Prostate gland (tissue), 2 donors: ENCODE measurements around the gene NPPA.

Experiments used
- CTCF ChIP-seq, 4 experiments: fragments of 200-600 bp in 2 of 4; fragments of 450-650 bp in 2 of 4; sonication (generic) in 2 of 4; IDR thresholded peaks; 1 replicate in 3 of 4; 2 replicates in 1 of 4; pipeline ENCODE4 v1.5.1; 2016 to 2019; ENCODE audit warnings: antibody characterized with exemption in 4 of 4, mild to moderate bottlenecking in 2 of 4, moderate library complexity in 2 of 4
- POLR2A ChIP-seq: fragments of 450-650 bp; IDR thresholded peaks from one replicate; pipeline ENCODE4 v1.6.1; 2016; ENCODE audit warnings: antibody characterized with exemption, mild to moderate bottlenecking
- POLR2AphosphoS5 ChIP-seq: sonication (generic); formaldehyde crosslinking; IDR thresholded peaks from one replicate; pipeline ENCODE4 v1.6.1; 2017; ENCODE audit warnings: antibody characterized with exemption

- TF ChIP-seq CTCF (IDR thresholded peaks at IDR 0.05): no peak
- TF ChIP-seq POLR2AphosphoS5: no peak
- no peak for TF ChIP-seq POLR2A
Observed at GRCh38 chr1:11858968-11859871, 11.6 kb upstream of the NPPA start.
